Fibroblast of villous mesenchyme (primary cell): Measurements from ENCODE around the gene FGGY. TPM values are rescaled to one million over a fixed set of nuclear protein-coding genes. Genes with fewer than 3 reads are reported as not detected.

Experiments used
- DNase-seq: peaks from one replicate; pipeline ENCODE4 v3.0.0-alpha.2; 2010; ENCODE audit warnings: low read depth
- H3K4me3 ChIP-seq: 2 replicates; pipeline ENCODE4 v1.5.1; 2011; ENCODE audit warnings: low read depth, mild to moderate bottlenecking, low read length
- total RNA-seq: library from RNA; depleted of rRNA; stranded (reverse); fragments of >200 nt; gene quantifications from 2 replicates; pipeline ENCODE4 v1.2.3, GENCODE V29; 2012
- TF ChIP-seq, protein P1 (sequence below): IDR thresholded peaks from 2 replicates; pipeline ENCODE4 v1.5.1; 2012; ENCODE audit warnings: low read depth, mild to moderate bottlenecking, low read length; ENCODE audit not compliant: insufficient read depth

The FGGY gene
- total RNA-seq, 1 donor, result 11.7 TPM

GRCh38 chr1:59511476-59512465, 214.9 kb downstream of the FGGY start:
- DNase-seq, result peak; percentile 80
- TF ChIP-seq, protein P1, sequence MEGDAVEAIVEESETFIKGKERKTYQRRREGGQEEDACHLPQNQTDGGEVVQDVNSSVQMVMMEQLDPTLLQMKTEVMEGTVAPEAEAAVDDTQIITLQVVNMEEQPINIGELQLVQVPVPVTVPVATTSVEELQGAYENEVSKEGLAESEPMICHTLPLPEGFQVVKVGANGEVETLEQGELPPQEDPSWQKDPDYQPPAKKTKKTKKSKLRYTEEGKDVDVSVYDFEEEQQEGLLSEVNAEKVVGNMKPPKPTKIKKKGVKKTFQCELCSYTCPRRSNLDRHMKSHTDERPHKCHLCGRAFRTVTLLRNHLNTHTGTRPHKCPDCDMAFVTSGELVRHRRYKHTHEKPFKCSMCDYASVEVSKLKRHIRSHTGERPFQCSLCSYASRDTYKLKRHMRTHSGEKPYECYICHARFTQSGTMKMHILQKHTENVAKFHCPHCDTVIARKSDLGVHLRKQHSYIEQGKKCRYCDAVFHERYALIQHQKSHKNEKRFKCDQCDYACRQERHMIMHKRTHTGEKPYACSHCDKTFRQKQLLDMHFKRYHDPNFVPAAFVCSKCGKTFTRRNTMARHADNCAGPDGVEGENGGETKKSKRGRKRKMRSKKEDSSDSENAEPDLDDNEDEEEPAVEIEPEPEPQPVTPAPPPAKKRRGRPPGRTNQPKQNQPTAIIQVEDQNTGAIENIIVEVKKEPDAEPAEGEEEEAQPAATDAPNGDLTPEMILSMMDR, result no peak
- H3K4me3 ChIP-seq, result no peak overlapping the region

- TF ChIP-seq, protein P1, result no peak
- no peak for DNase-seq
- H3K4me3 ChIP-seq, result no peak overlapping the region
Measured at GRCh38 chr1:59512702-59513101, 215.8 kb downstream of the FGGY start.

- no peak for DNase-seq
- TF ChIP-seq, protein P1, result no peak
- H3K4me3 ChIP-seq, result no peak overlapping the region
Measured at GRCh38 chr1:59514061-59514909, 217.4 kb downstream of the FGGY start.

GRCh38 chr1:59516881-59517280, 220.0 kb downstream of the FGGY start:
- no peak overlapping the region for H3K4me3 ChIP-seq
- DNase-seq, result no peak
- TF ChIP-seq, protein P1, result no peak

- DNase-seq, result peak; percentile 37
- TF ChIP-seq, protein P1, result no peak
- no peak overlapping the region for H3K4me3 ChIP-seq
Measured at GRCh38 chr1:59520194-59520593, 223.3 kb downstream of the FGGY start.

DNA sequence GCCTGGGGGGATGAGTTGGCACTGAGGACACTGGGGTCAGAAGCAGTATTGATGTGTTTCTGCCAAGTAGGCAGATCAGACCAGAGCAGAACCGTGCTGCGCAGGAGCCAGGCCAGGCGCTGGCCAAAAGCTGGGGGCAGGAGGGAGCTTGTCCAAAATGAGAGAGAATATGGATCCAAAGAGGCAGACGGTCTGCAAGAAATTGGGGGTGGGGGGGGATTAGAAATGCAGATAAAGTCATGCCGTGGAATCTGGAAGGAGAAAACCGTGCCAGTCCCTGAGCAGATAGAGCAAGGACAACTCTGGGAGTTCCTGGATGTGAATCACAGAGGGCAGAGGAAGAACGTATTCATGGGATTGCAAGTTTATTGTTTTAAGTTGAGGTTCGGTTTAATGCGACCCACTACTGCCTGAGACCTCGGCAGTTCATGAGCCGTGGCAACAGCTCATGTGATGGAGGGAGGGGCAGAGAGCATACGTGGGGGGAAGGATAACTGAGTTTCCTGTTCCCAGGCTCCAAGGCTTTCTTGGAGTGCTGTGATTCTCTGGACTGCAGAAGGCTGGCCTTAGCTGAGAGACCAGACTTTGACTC, 224.0 kb downstream of the FGGY start:
- peak; percentile 89 for DNase-seq
- TF ChIP-seq, protein P1, result no peak
- H3K4me3 ChIP-seq, result no peak overlapping the region
